GM12878 (cell line): ENCODE results near the gene TCP11L1. TPM values are rescaled to one million over a fixed set of nuclear protein-coding genes. Genes with fewer than 3 reads are reported as not detected.
"Not testable (repeated sequence)": the region's sequence is repeated elsewhere in the genome, so short reads cannot be mapped to it uniquely, and the experiment has no call there.

Source experiments
- ATAC-seq: fragments of 200-7000 bp; cut with Tn5 transposase; 3 replicates; pipeline ENCODE4 v1.9.1; 2020; ENCODE audit warnings: mild to moderate bottlenecking, moderate library complexity
- BruUV-seq: library from RNA; stranded (reverse); fragments of 400-500 nt; replicated peaks from 2 replicates; lab custom pipeline; 2021; lab: Mats Ljungman, UMichigan
- CTCF ChIA-PET: fragments of 300-600 bp; sonication (Branson Sonifier 250); formaldehyde crosslinking; extraction: SDS; loops from one replicate; lab custom pipeline; 2021; ENCODE audit warnings: inconsistent platforms; lab: Yijun Ruan, JAX
- POLR2A ChIA-PET: fragments of 350-600 bp; formaldehyde crosslinking; extraction: SDS; loops from one replicate; lab custom pipeline; 2021; ENCODE audit warnings: inconsistent platforms; lab: Charles Lee
- RAD21 ChIA-PET: fragments of 300-600 bp; sonication (Branson Sonifier 250); formaldehyde crosslinking; loops from one replicate; lab custom pipeline; 2023; ENCODE audit warnings: antibody characterized with exemption; ENCODE audit not compliant: unreplicated experiment; lab: Charles Lee
- SMC1A ChIA-PET: fragments of 300-600 bp; sonication (Branson Sonifier 250); formaldehyde crosslinking; loops from one replicate; lab custom pipeline; 2023; ENCODE audit not compliant: unreplicated experiment, uncharacterized antibody; lab: Charles Lee
- DNase-seq: peaks from one replicate; pipeline ENCODE4 v3.0.0-alpha.2; 2011; ENCODE audit warnings: low read depth, low spot score
- FAIRE-seq: peaks from 3 replicates; lab custom pipeline; 2011; peaks lifted over from hg19 to GRCh38; lab: Jason Lieb, UNC
- H2AFZ ChIP-seq: 2 replicates; pipeline ENCODE4 v1.6.0; 2011; ENCODE audit warnings: low read depth, low read length, control low read depth; ENCODE audit not compliant: control insufficient read depth
- H3K27ac ChIP-seq: 2 replicates; pipeline ENCODE4 v1.5.1; 2011; ENCODE audit warnings: control low read depth; ENCODE audit not compliant: control insufficient read depth, insufficient read depth
- H3K27me3 ChIP-seq, 2 experiments: replicated peaks in 1 of 2; 2 replicates each; pipeline versions ENCODE4 v1.6.0 to v1.6.1; 2011; ENCODE audit warnings: low read length in 1 of 2; ENCODE audit not compliant: control insufficient read depth in 2 of 2, insufficient read depth in 2 of 2
- H3K36me3 ChIP-seq, 2 experiments: 2 replicates each; pipeline ENCODE4 v1.5.1; 2011; ENCODE audit warnings: low read length in 1 of 2; ENCODE audit not compliant: control insufficient read depth in 2 of 2, insufficient read depth in 2 of 2
- H3K4me1 ChIP-seq: 2 replicates; pipeline ENCODE4 v1.6.1; 2011; ENCODE audit warnings: mild to moderate bottlenecking, low read length, moderate library complexity, mixed read lengths; ENCODE audit not compliant: control insufficient read depth, insufficient read depth
- H3K4me2 ChIP-seq: 2 replicates; pipeline ENCODE4 v1.6.0; 2011; ENCODE audit warnings: control low read depth; ENCODE audit not compliant: control insufficient read depth, insufficient read depth
- H3K4me3 ChIP-seq: fragments of 200-600 bp; sonication (generic); 2 replicates; pipeline ENCODE4 v1.5.1; 2016
- H3K79me2 ChIP-seq: 2 replicates; pipeline ENCODE4 v1.6.0; 2011; ENCODE audit warnings: low read length; ENCODE audit not compliant: control insufficient read depth, insufficient read depth
- H3K9ac ChIP-seq: 2 replicates; pipeline ENCODE4 v1.8.0; 2011; ENCODE audit warnings: low read length, control low read depth, mixed read lengths; ENCODE audit not compliant: control insufficient read depth, insufficient read depth
- H3K9me3 ChIP-seq: replicated peaks from 3 replicates; pipeline ENCODE4 v1.5.1; 2011; ENCODE audit warnings: mild to moderate bottlenecking, low read length; ENCODE audit not compliant: control insufficient read depth, insufficient read depth
- H4K20me1 ChIP-seq: 2 replicates; pipeline ENCODE4 v1.6.0; 2011; ENCODE audit not compliant: control insufficient read depth, insufficient read depth
- FOXK2 ChIP-seq: fragments of 450-650 bp; IDR thresholded peaks from 2 replicates; pipeline ENCODE4 v1.6.1; 2017; ENCODE audit warnings: mild to moderate bottlenecking, moderate library complexity
- YY1 ChIP-seq: IDR thresholded peaks from 2 replicates; pipeline ENCODE4 v1.6.1; 2011; ENCODE audit warnings: low read depth, mild to moderate bottlenecking, low read length
- WGBS: methylation state at CpG from one replicate; pipeline ENCODE4 v1.1.6; 2016; ENCODE audit warnings: low lambda C conversion rate; ENCODE audit not compliant: insufficient replicate concordance, insufficient coverage; ENCODE audit errors: missing lambda C conversion rate; 5-methylcytosine and 5-hydroxymethylcytosine counted together
- in situ Hi-C: fragments of 300-500 bp; cut with MboI; formaldehyde crosslinking; loops from 9 replicates; pipeline ENCODE4 v1.14.3; 2018; ENCODE audit warnings: mixed read lengths
- intact Hi-C: fragments of 100-400 bp; cut with micrococcal nuclease; formaldehyde crosslinking; loops from one replicate; pipeline ENCODE4 v1.14.2; 2022; ENCODE audit not compliant: unreplicated experiment
- polyA plus RNA-seq, 11 experiments: library from polyadenylated mRNA; depleted of rRNA in 4 of 11; unstranded in 6 of 11; stranded (reverse) in 5 of 11; fragments of >200 nt; fragmentation: Nextera tagmentation in 4 of 11; fragmentation: Illumina TruSeq in 1 of 11; extraction: Ambion mirVana in 4 of 11; extraction: Trizol in 1 of 11; gene quantifications; 1 replicate in 1 of 11; 2 replicates in 10 of 11; pipeline versions ENCODE4 v1.2.1 to v1.2.3, GENCODE V29; 2011 to 2016; ENCODE audit warnings: inconsistent platforms in 2 of 11, missing spikeins in 2 of 11, low read depth in 1 of 11
- total RNA-seq, 4 experiments: library from RNA; depleted of rRNA in 3 of 4; stranded (reverse); fragments of >200 nt in 3 of 4; fragmentation: Illumina TruSeq in 1 of 4; extraction: Trizol in 1 of 4; gene quantifications; 2 replicates each; pipeline versions ENCODE4 v1.2.1 to v1.2.3, GENCODE V29; 2013 to 2021
- TF ChIP-seq, protein P1 (sequence below): fragments of 450-650 bp; IDR thresholded peaks from 2 replicates; pipeline ENCODE4 v1.6.1; 2018; ENCODE audit warnings: mild to moderate bottlenecking, low read depth, moderate library complexity; ENCODE audit not compliant: partially characterized antibody
- TF ChIP-seq, protein P2 (sequence below): fragments of 450-650 bp; formaldehyde crosslinking; IDR thresholded peaks from 2 replicates; pipeline ENCODE4 v1.4.0; 2020; ENCODE audit warnings: mild to moderate bottlenecking, moderate library complexity
- TF ChIP-seq, protein P3 (sequence below): fragments of 450-650 bp; IDR thresholded peaks from 2 replicates; pipeline ENCODE4 v1.6.1; 2014; ENCODE audit warnings: mild to moderate bottlenecking

TCP11L1 gene
- total and polyA plus RNA-seq, 10 of the 15 experiments (the other 5 are each of a cell fraction or from before 2014, with no cell fraction given) = 5.3 to 15.7 (median 13.0) TPM

DNA sequence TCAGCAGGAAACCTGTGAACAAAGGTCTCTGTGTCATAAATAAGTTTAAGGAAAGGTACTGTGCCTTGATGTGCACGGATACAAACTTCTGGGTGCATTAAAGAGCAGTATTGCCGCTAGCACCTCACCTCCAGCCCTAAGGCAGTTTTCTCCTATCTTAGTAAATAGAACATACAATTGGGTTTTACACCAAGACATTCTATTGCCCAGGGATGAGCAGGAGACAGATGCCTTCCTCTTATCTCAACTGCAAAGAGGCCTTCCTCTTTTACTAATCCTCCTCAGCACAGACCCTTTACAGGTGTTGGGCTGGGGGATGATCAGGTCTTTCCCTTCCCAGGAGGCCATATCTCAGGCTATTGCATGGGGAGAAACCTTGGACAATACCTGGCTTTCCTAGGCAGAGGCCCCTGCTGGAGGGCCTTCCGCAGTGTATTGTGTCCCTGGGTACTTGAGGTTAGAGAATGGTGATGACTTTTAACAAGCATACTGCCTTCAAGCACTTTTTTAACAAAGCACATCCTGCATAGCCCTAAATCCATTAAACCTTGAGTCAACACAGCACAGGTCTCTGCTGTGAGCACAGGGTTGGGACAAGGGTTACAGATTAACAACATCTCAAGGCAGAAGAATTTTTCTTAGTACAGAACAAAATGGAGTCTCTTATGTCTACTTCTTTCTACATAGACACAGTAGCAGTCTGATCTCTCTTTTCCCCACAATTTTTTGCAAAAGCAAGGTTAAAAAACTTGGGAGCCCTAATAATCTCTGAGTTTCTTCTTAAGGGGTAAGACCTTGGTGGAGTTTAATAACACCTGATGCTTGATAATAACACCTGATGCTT, 10.4 kb downstream of the TCP11L1 start:
- intact Hi-C loops, SMC1A ChIA-PET, POLR2A ChIA-PET, H3K79me2 ChIP-seq, ATAC-seq, DNase-seq, H3K9me3 ChIP-seq, H3K27me3 ChIP-seq, H3K4me3 ChIP-seq, FAIRE-seq, H3K27ac ChIP-seq, CTCF ChIA-PET, H2AFZ ChIP-seq, H3K36me3 ChIP-seq, H3K9ac ChIP-seq, H3K4me1 ChIP-seq, in situ Hi-C loops, H4K20me1 ChIP-seq, RAD21 ChIA-PET, BruUV-seq, H3K4me2 ChIP-seq: not testable (repeated sequence)
- 100% methylated on average over 3 of the region's 3 CpGs for WGBS

DNA sequence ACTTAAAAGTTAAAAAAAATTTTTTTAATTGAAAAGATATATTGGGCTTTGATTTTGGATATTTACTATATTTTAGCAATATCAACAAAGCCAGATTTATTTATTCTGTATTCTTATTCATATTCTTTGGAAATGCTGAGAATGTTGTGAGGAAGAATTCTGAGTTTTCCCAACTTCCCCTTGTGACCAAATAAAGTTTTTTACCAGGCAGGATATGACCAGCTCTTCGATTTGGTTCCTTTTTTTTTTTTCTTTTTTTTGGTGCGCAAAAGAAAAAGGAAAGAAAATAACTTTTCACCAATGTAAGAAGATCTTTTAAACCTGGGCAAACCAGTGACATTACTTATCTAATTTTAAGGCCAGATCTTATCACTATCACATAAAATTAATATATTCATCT, 12.9 kb downstream of the TCP11L1 start:
- TF ChIP-seq, protein P1, sequence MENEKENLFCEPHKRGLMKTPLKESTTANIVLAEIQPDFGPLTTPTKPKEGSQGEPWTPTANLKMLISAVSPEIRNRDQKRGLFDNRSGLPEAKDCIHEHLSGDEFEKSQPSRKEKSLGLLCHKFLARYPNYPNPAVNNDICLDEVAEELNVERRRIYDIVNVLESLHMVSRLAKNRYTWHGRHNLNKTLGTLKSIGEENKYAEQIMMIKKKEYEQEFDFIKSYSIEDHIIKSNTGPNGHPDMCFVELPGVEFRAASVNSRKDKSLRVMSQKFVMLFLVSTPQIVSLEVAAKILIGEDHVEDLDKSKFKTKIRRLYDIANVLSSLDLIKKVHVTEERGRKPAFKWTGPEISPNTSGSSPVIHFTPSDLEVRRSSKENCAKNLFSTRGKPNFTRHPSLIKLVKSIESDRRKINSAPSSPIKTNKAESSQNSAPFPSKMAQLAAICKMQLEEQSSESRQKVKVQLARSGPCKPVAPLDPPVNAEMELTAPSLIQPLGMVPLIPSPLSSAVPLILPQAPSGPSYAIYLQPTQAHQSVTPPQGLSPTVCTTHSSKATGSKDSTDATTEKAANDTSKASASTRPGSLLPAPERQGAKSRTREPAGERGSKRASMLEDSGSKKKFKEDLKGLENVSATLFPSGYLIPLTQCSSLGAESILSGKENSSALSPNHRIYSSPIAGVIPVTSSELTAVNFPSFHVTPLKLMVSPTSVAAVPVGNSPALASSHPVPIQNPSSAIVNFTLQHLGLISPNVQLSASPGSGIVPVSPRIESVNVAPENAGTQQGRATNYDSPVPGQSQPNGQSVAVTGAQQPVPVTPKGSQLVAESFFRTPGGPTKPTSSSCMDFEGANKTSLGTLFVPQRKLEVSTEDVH = no peak
- TF ChIP-seq FOXK2 = no peak
- no peak for TF ChIP-seq YY1
- TF ChIP-seq, protein P2, sequence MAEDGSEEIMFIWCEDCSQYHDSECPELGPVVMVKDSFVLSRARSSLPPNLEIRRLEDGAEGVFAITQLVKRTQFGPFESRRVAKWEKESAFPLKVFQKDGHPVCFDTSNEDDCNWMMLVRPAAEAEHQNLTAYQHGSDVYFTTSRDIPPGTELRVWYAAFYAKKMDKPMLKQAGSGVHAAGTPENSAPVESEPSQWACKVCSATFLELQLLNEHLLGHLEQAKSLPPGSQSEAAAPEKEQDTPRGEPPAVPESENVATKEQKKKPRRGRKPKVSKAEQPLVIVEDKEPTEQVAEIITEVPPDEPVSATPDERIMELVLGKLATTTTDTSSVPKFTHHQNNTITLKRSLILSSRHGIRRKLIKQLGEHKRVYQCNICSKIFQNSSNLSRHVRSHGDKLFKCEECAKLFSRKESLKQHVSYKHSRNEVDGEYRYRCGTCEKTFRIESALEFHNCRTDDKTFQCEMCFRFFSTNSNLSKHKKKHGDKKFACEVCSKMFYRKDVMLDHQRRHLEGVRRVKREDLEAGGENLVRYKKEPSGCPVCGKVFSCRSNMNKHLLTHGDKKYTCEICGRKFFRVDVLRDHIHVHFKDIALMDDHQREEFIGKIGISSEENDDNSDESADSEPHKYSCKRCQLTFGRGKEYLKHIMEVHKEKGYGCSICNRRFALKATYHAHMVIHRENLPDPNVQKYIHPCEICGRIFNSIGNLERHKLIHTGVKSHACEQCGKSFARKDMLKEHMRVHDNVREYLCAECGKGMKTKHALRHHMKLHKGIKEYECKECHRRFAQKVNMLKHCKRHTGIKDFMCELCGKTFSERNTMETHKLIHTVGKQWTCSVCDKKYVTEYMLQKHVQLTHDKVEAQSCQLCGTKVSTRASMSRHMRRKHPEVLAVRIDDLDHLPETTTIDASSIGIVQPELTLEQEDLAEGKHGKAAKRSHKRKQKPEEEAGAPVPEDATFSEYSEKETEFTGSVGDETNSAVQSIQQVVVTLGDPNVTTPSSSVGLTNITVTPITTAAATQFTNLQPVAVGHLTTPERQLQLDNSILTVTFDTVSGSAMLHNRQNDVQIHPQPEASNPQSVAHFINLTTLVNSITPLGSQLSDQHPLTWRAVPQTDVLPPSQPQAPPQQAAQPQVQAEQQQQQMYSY = no peak
- TF ChIP-seq, protein P3, sequence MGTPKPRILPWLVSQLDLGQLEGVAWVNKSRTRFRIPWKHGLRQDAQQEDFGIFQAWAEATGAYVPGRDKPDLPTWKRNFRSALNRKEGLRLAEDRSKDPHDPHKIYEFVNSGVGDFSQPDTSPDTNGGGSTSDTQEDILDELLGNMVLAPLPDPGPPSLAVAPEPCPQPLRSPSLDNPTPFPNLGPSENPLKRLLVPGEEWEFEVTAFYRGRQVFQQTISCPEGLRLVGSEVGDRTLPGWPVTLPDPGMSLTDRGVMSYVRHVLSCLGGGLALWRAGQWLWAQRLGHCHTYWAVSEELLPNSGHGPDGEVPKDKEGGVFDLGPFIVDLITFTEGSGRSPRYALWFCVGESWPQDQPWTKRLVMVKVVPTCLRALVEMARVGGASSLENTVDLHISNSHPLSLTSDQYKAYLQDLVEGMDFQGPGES = no peak
- Histone ChIP-seq H3K9me3 (no peaks in the 10 kb centered on the region), H3K4me1 (no peaks in the 10 kb centered on the region), H3K4me2 (no peak overlapping the region), H3K79me2 (no peaks in the 10 kb centered on the region), H3K9ac (no peak overlapping the region), H2AFZ (no peak overlapping the region), H3K27me3 (no peaks in the 10 kb centered on the region), H4K20me1 (no peaks in the 10 kb centered on the region), H3K4me3 (no peak overlapping the region), H3K27ac (no peak overlapping the region), H3K36me3 (peaks cover 0 to 9% of the 10 kb centered on the region in 2 experiments; a peak in 1 of 4 replicates)
- intact Hi-C loops = no loop called here
- no TSS peak for BruUV-seq
- DNase-seq (no peak), FAIRE-seq (no peak), ATAC-seq (no peak)
- ChIA-PET RAD21 (no interaction called here), CTCF (interaction anchor here (0.6 to 1.8 kb wide), 3 partner anchors 9 to 211 kb away, joined by 3 to 4 read pairs (median 4); no protein-coding TSS in a partner anchor), SMC1A (interaction anchor here (0.6 to 4.1 kb wide), 2 partner anchors 12 to 42 kb away, joined by 3 to 21 read pairs; no protein-coding TSS in a partner anchor), POLR2A (interaction anchor here (0.7 to 2.0 kb wide), 4 partner anchors 9 to 204 kb away, joined by 3 to 6 read pairs (median 4); partner anchors contain the start of gene TCP11L1)
- 100% methylated on average over 1 of the region's 2 CpGs for WGBS
- in situ Hi-C loops = no loop called here
